Calu3 (cell line): ENCODE data around the gene TAS1R3. TPM values are rescaled to one million over a fixed set of nuclear protein-coding genes. Genes with fewer than 3 reads are reported as not detected.

Experiments used
- BruUV-seq: library from RNA; stranded (reverse); fragments of 400-500 nt; replicated peaks from 2 replicates; lab custom pipeline; 2021; lab: Mats Ljungman, UMichigan
- CTCF ChIA-PET: fragments of 300-600 bp; sonication (Branson Sonifier 250); formaldehyde crosslinking; loops from one replicate; lab custom pipeline; 2022; ENCODE audit warnings: antibody characterized with exemption; lab: Charles Lee
- DNase-seq: peaks from one replicate; pipeline ENCODE4 v3.0.0; 2022
- H3K27ac Mint-ChIP-seq: one replicate; pipeline ENCODE4 v1.8.0; 2022; ENCODE audit warnings: mixed read lengths; ENCODE audit not compliant: unreplicated experiment
- H3K27me3 Mint-ChIP-seq: one replicate; pipeline ENCODE4 v1.8.0; 2022; ENCODE audit warnings: mixed read lengths; ENCODE audit not compliant: unreplicated experiment
- H3K36me3 Mint-ChIP-seq: one replicate; pipeline ENCODE4 v1.8.0; 2022; ENCODE audit warnings: mild to moderate bottlenecking, moderate library complexity, mixed read lengths; ENCODE audit not compliant: insufficient read depth, unreplicated experiment
- H3K4me1 Mint-ChIP-seq: one replicate; pipeline ENCODE4 v1.8.0; 2022; ENCODE audit warnings: mild to moderate bottlenecking, low read depth, mixed read lengths; ENCODE audit not compliant: unreplicated experiment
- H3K4me3 Mint-ChIP-seq: one replicate; pipeline ENCODE4 v1.8.0; 2022; ENCODE audit warnings: mild to moderate bottlenecking, low read depth, moderate library complexity, mixed read lengths; ENCODE audit not compliant: unreplicated experiment
- H3K9me3 Mint-ChIP-seq: one replicate; pipeline ENCODE4 v1.8.0; 2022; ENCODE audit warnings: low read depth, mixed read lengths; ENCODE audit not compliant: unreplicated experiment
- CTCF ChIP-seq: fragments of 200-600 bp; IDR thresholded peaks from one replicate; pipeline ENCODE4 v1.8.0; 2022; ENCODE audit warnings: antibody characterized with exemption; ENCODE audit not compliant: unreplicated experiment
- intact Hi-C: fragments of 100-400 bp; cut with micrococcal nuclease; formaldehyde crosslinking; loops from one replicate; pipeline ENCODE4 v1.10.0; 2022; ENCODE audit not compliant: unreplicated experiment
- total RNA-seq: library from RNA; stranded (reverse); gene quantifications from 2 replicates; pipeline ENCODE4 v1.2.3, GENCODE V29; 2022

The TAS1R3 gene
- total RNA-seq, 1 experiment from 2014 or later = 0.42 TPM

GRCh38 chr1:1333551-1334241 lies 2.6 kb downstream of the TAS1R3 start:
- no peaks in the 10 kb centered on the region for H3K27me3 Mint-ChIP-seq
- no peak overlapping the region for H3K4me3 Mint-ChIP-seq
- H3K27ac Mint-ChIP-seq = peak overlapping the region; percentile 53
- H3K4me1 Mint-ChIP-seq = no peaks in the 10 kb centered on the region
- no peak for DNase-seq
- peaks cover 62% of the 10 kb centered on the region for H3K36me3 Mint-ChIP-seq
- BruUV-seq = no TSS peak
- CTCF ChIA-PET = no interaction called here
- no peaks in the 10 kb centered on the region for H3K9me3 Mint-ChIP-seq
- TF ChIP-seq CTCF = no peak
- intact Hi-C loops = no loop called here

GRCh38 chr1:1334835-1335234 lies 3.8 kb downstream of the TAS1R3 start:
- Mint-ChIP-seq H3K27ac (peak overlapping the region; percentile 53), H3K4me1 (no peaks in the 10 kb centered on the region), H3K36me3 (peaks cover 58% of the 10 kb centered on the region), H3K9me3 (no peaks in the 10 kb centered on the region), H3K27me3 (no peaks in the 10 kb centered on the region), H3K4me3 (no peak overlapping the region)
- no TSS peak for BruUV-seq
- CTCF ChIA-PET = interaction anchor here (0.8 kb wide), 1 partner anchor 43 kb away, joined by 3 read pairs; no protein-coding TSS in a partner anchor
- intact Hi-C loops = no loop called here
- no peak for DNase-seq
- no peak for TF ChIP-seq CTCF

GRCh38 chr1:1335283-1335682 lies 4.2 kb downstream of the TAS1R3 start:
- DNase-seq = no peak
- no peaks in the 10 kb centered on the region for H3K9me3 Mint-ChIP-seq
- no peaks in the 10 kb centered on the region for H3K27me3 Mint-ChIP-seq
- no peak for TF ChIP-seq CTCF
- BruUV-seq = TSS peak; percentile 19
- H3K4me3 Mint-ChIP-seq = no peak overlapping the region
- CTCF ChIA-PET = interaction anchor here (0.8 kb wide), 1 partner anchor 43 kb away, joined by 3 read pairs; no protein-coding TSS in a partner anchor
- no peak overlapping the region for H3K27ac Mint-ChIP-seq
- no peaks in the 10 kb centered on the region for H3K4me1 Mint-ChIP-seq
- intact Hi-C loops = no loop called here
- H3K36me3 Mint-ChIP-seq = peaks cover 58% of the 10 kb centered on the region

- Mint-ChIP-seq H3K27ac (no peak overlapping the region), H3K27me3 (no peaks in the 10 kb centered on the region), H3K4me3 (no peak overlapping the region), H3K9me3 (no peaks in the 10 kb centered on the region), H3K36me3 (peaks cover 55% of the 10 kb centered on the region), H3K4me1 (no peaks in the 10 kb centered on the region)
- no peak for DNase-seq
- no peak for TF ChIP-seq CTCF
- CTCF ChIA-PET = no interaction called here
- no TSS peak for BruUV-seq
- intact Hi-C loops = no loop called here
Observed at GRCh38 chr1:1335792-1336248, 4.7 kb downstream of the TAS1R3 start.
